ENCODE measurements around the gene ZC3H4. TPM values are rescaled to one million over a fixed set of nuclear protein-coding genes. Genes with fewer than 3 reads are reported as not detected.

Gene ZC3H4
- total RNA-seq, 1 donor from 2014 or later: 68.7 TPM

GRCh38 chr19:47096721-47097120 lies 16.9 kb downstream of the ZC3H4 start:
- TF ChIP-seq CTCF (IDR thresholded peaks at IDR 0.05; ENCODE audit: unreplicated experiment): no peak
- Mint-ChIP-seq H3K27ac (peak overlapping the region; percentile 18), H3K4me1 (peaks cover 15% of the 10 kb centered on the region), H3K36me3 (peaks cover 19% of the 10 kb centered on the region), H3K27me3 (ENCODE audit: low read depth) (no peaks in the 10 kb centered on the region), H3K4me3 (no peak overlapping the region), H3K9me3 (no peaks in the 10 kb centered on the region)
- no peak for DNase-seq (ENCODE audit: low spot score in 2 of 2, unreplicated experiment in 2 of 2)

- Mint-ChIP-seq H3K9me3 (no peaks in the 10 kb centered on the region), H3K27ac (peak overlapping the region; percentile 85), H3K36me3 (peaks cover 19% of the 10 kb centered on the region), H3K4me3 (no peak overlapping the region), H3K27me3 (ENCODE audit: low read depth) (no peaks in the 10 kb centered on the region), H3K4me1 (peaks cover 15% of the 10 kb centered on the region)
- no peak for TF ChIP-seq CTCF (IDR thresholded peaks at IDR 0.05; ENCODE audit: unreplicated experiment)
- no peak for DNase-seq (ENCODE audit: low spot score in 2 of 2, unreplicated experiment in 2 of 2)
These were observed 17.4 kb downstream of the ZC3H4 start for GRCh38 chr19:47096100-47096704.

- Mint-ChIP-seq H3K9me3 (no peaks in the 10 kb centered on the region), H3K27me3 (ENCODE audit: low read depth) (no peaks in the 10 kb centered on the region), H3K4me3 (no peak overlapping the region), H3K4me1 (peaks cover 15% of the 10 kb centered on the region), H3K27ac (peak overlapping the region; percentile 85), H3K36me3 (peaks cover 23% of the 10 kb centered on the region)
- no peak for TF ChIP-seq CTCF (IDR thresholded peaks at IDR 0.05; ENCODE audit: unreplicated experiment)
- no peak for DNase-seq (ENCODE audit: low spot score in 2 of 2, unreplicated experiment in 2 of 2)
These were observed 18.0 kb downstream of the ZC3H4 start for GRCh38 chr19:47095476-47096099.

- Mint-ChIP-seq H3K4me1 (peaks cover 13% of the 10 kb centered on the region), H3K9me3 (no peaks in the 10 kb centered on the region), H3K36me3 (peaks cover 28% of the 10 kb centered on the region), H3K4me3 (no peak overlapping the region), H3K27me3 (ENCODE audit: low read depth) (no peaks in the 10 kb centered on the region), H3K27ac (peak overlapping the region; percentile 85)
- DNase-seq (ENCODE audit: low spot score in 2 of 2, unreplicated experiment in 2 of 2): no peak
- no peak for TF ChIP-seq CTCF (IDR thresholded peaks at IDR 0.05; ENCODE audit: unreplicated experiment)
These were observed 18.8 kb downstream of the ZC3H4 start for GRCh38 chr19:47094557-47095475.

GRCh38 chr19:47093841-47094240 lies 19.7 kb downstream of the ZC3H4 start:
- DNase-seq (ENCODE audit: low spot score in 2 of 2, unreplicated experiment in 2 of 2): no peak
- TF ChIP-seq CTCF (IDR thresholded peaks at IDR 0.05; ENCODE audit: unreplicated experiment): no peak
- no peak overlapping the region for H3K4me3 Mint-ChIP-seq
- no peaks in the 10 kb centered on the region for H3K27me3 Mint-ChIP-seq (ENCODE audit: low read depth)
- H3K27ac Mint-ChIP-seq: peak overlapping the region; percentile 34
- H3K9me3 Mint-ChIP-seq: no peaks in the 10 kb centered on the region
- H3K36me3 Mint-ChIP-seq: peaks cover 31% of the 10 kb centered on the region
- H3K4me1 Mint-ChIP-seq: peaks cover 12% of the 10 kb centered on the region
